ENCODE data around the gene TENM3.

- TF ChIP-seq POLR2A (IDR thresholded peaks at IDR 0.05; ENCODE audit: control extremely low read depth in 1 of 2, low read depth in 2 of 2, low read length in 2 of 2) (no peak), SP1 (IDR thresholded peaks at IDR 0.05; ENCODE audit: low read depth, low read length) (no peak), TBP (IDR thresholded peaks at IDR 0.05; ENCODE audit: low read depth, low read length) (no peak), EZH2 (IDR thresholded peaks at IDR 0.05; ENCODE audit: low read depth, low read length, severe bottlenecking) (no peak), SIRT6 (IDR thresholded peaks at IDR 0.05; ENCODE audit: low read length) (no peak), SUZ12 (IDR thresholded peaks at IDR 0.05; ENCODE audit: low read length) (no peak), CTCF (IDR thresholded peaks at IDR 0.05; ENCODE audit: control extremely low read depth in 1 of 3, insufficient read depth in 1 of 3, low read depth in 1 of 3, low read length in 3 of 3) (no peak), TAF1 (IDR thresholded peaks at IDR 0.05; ENCODE audit: low read depth, low read length) (no peak), MAX (IDR thresholded peaks at IDR 0.05) (no peak), RAD21 (IDR thresholded peaks at IDR 0.05 in 1 of 2, conservative IDR thresholded peaks at IDR 0.05 in 1 of 2; ENCODE audit: low read depth in 2 of 2, low read length in 2 of 2) (no peak), KDM5A (IDR thresholded peaks at IDR 0.05; ENCODE audit: low read length) (no peak), RFX5 (IDR thresholded peaks at IDR 0.05; ENCODE audit: borderline replicate concordance, low read depth, low read length) (no peak), CREB1 (IDR thresholded peaks at IDR 0.05) (no peak), CHD2 (IDR thresholded peaks at IDR 0.05; ENCODE audit: low read length) (no peak)
Observed at GRCh38 chr4:182367153-182367552, 124.0 kb downstream of the TENM3 start.
